PFSK-1 (cell line): ENCODE data around the gene SCTR.

Experiments used
- POLR2AphosphoS5 ChIP-seq: IDR thresholded peaks from 2 replicates; pipeline ENCODE4 v1.6.1; 2012; ENCODE audit warnings: low read depth, mild to moderate bottlenecking, control low read depth, low read length, moderate library complexity
- SIN3A ChIP-seq: IDR thresholded peaks from 2 replicates; pipeline ENCODE4 v1.6.1; 2012; ENCODE audit warnings: mild to moderate bottlenecking, low read length, moderate library complexity, borderline replicate concordance; ENCODE audit not compliant: insufficient read depth
- TAF1 ChIP-seq: IDR thresholded peaks from 2 replicates; pipeline ENCODE4 v1.6.1; 2012; ENCODE audit warnings: low read length, control low read depth, borderline replicate concordance; ENCODE audit not compliant: insufficient read depth
- TF ChIP-seq, protein P1 (sequence below), 2 experiments: IDR thresholded peaks; 2 replicates each; pipeline versions ENCODE4 v1.6.1 to v1.8.0; 2011 to 2012; ENCODE audit warnings: low read depth in 2 of 2, low read length in 2 of 2, control low read depth in 1 of 2, inconsistent platforms in 1 of 2, mild to moderate bottlenecking in 1 of 2, moderate library complexity in 1 of 2; ENCODE audit not compliant: insufficient read depth in 1 of 2

DNA sequence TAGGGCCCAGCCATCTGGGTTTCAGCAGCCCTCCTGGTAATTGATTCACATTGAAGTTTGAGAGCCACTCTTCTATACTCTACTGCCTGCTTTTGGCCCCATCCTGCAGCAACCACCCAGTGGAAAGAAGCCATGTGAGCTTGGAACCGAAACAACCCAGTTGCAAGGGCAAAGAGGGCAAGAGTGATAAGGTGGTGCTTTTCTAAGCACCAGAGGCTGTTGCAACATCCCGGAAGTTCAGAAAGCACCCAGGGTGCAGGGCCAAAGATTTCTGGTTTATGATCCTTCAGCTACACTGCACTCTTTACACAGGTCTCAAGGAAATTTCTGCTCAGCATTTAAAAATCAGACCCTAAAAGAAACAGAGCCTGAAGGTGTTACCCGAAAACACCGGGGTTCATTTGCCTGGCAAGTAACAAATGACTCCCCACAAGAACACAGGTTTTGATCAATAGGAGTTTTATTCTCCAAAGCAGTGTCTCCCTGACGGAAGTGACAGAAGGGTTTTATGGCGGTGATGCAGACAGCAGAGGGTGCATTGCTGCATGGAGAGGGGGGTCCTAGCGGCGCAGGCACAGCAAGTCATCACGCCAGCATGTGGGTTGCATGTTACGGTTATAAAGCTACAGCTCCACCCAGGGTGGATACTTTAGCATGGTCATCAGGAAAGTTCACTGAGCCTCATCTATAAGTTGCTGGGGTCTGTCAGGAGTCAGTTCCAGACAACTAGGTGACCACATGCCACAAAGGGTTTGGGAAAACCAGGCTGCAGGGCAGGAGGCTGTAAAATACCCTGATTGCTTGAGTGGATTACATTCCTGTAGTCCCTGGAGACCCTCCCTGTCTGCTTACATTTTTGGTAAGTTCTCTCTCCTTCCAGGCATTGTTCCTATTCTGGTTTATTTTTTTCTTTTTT, 121.4 kb downstream of the SCTR start:
- TF ChIP-seq TAF1 (no peak), POLR2AphosphoS5 (no peak), SIN3A (no peak)
- TF ChIP-seq, protein P1, sequence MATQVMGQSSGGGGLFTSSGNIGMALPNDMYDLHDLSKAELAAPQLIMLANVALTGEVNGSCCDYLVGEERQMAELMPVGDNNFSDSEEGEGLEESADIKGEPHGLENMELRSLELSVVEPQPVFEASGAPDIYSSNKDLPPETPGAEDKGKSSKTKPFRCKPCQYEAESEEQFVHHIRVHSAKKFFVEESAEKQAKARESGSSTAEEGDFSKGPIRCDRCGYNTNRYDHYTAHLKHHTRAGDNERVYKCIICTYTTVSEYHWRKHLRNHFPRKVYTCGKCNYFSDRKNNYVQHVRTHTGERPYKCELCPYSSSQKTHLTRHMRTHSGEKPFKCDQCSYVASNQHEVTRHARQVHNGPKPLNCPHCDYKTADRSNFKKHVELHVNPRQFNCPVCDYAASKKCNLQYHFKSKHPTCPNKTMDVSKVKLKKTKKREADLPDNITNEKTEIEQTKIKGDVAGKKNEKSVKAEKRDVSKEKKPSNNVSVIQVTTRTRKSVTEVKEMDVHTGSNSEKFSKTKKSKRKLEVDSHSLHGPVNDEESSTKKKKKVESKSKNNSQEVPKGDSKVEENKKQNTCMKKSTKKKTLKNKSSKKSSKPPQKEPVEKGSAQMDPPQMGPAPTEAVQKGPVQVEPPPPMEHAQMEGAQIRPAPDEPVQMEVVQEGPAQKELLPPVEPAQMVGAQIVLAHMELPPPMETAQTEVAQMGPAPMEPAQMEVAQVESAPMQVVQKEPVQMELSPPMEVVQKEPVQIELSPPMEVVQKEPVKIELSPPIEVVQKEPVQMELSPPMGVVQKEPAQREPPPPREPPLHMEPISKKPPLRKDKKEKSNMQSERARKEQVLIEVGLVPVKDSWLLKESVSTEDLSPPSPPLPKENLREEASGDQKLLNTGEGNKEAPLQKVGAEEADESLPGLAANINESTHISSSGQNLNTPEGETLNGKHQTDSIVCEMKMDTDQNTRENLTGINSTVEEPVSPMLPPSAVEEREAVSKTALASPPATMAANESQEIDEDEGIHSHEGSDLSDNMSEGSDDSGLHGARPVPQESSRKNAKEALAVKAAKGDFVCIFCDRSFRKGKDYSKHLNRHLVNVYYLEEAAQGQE (IDR thresholded peaks at IDR 0.05; ENCODE audit: insufficient read depth in 1 of 2, low read depth in 2 of 2, low read length in 2 of 2) = no peak
